ENCODE results near the gene FNDC7.

- TF ChIP-seq CTCF (IDR thresholded peaks at IDR 0.05) (no peak), POLR2A (IDR thresholded peaks at IDR 0.05) (no peak)
Measured at GRCh38 chr1:108718927-108719655, 6.4 kb downstream of the FNDC7 start.

All from uterus (tissue), 2 donors.